WTC11 (cell line): ENCODE measurements around the gene TTLL13. TPM values are rescaled to one million over a fixed set of nuclear protein-coding genes. Genes with fewer than 3 reads are reported as not detected.

ENCODE experiments used
- ATAC-seq: fragments of 200-7000 bp; cut with Tn5 transposase; 2 replicates; pipeline ENCODE4 v1.10.0; 2021; ENCODE audit warnings: mild to moderate bottlenecking, moderate library complexity
- CTCF ChIA-PET: fragments of 300-600 bp; sonication (Branson Sonifier 250); formaldehyde crosslinking; loops from one replicate; lab custom pipeline; 2021; ENCODE audit warnings: antibody characterized with exemption; lab: Charles Lee
- POLR2A ChIA-PET: fragments of 350-600 bp; sonication (Branson Sonifier 250); formaldehyde crosslinking; loops from one replicate; lab custom pipeline; 2021; ENCODE audit warnings: antibody characterized with exemption; lab: Charles Lee
- DNase-seq: peaks from one replicate; pipeline ENCODE4 v3.0.0; 2021; ENCODE audit warnings: low spot score
- H3K27ac Mint-ChIP-seq: 2 replicates; pipeline ENCODE4 v1.8.0; 2021; ENCODE audit warnings: mixed read lengths
- H3K27me3 Mint-ChIP-seq: 2 replicates; pipeline ENCODE4 v1.8.0; 2021; ENCODE audit warnings: low read depth, mild to moderate bottlenecking, moderate library complexity, mixed read lengths
- H3K36me3 Mint-ChIP-seq: 2 replicates; pipeline ENCODE4 v1.8.0; 2021; ENCODE audit warnings: mixed read lengths
- H3K4me1 Mint-ChIP-seq: 2 replicates; pipeline ENCODE4 v1.8.0; 2022; ENCODE audit warnings: mixed read lengths
- H3K4me3 Mint-ChIP-seq: 2 replicates; pipeline ENCODE4 v1.8.0; 2021; ENCODE audit warnings: mild to moderate bottlenecking, moderate library complexity, mixed read lengths
- H3K9me3 Mint-ChIP-seq: 2 replicates; pipeline ENCODE4 v1.8.0; 2021; ENCODE audit warnings: mixed read lengths
- AFF4 ChIP-seq: sonication (generic); formaldehyde crosslinking; IDR thresholded peaks from 2 replicates; pipeline ENCODE4 v1.8.1; 2023; ENCODE audit warnings: mild to moderate bottlenecking, missing genetic modification reagents, borderline replicate concordance
- ATF3 ChIP-seq: sonication (generic); formaldehyde crosslinking; conservative IDR thresholded peaks from 2 replicates; pipeline ENCODE4 v1.8.1; 2022; ENCODE audit warnings: mild to moderate bottlenecking, missing genetic modification reagents
- CBFB ChIP-seq: sonication (generic); formaldehyde crosslinking; IDR thresholded peaks from 2 replicates; pipeline ENCODE4 v1.8.1; 2022; ENCODE audit warnings: mild to moderate bottlenecking, low read depth, missing genetic modification reagents
- CDX4 ChIP-seq: fragments of 250-450 bp; sonication (Bioruptor Pico); IDR thresholded peaks from 2 replicates; pipeline ENCODE4 v1.9.0; 2021; ENCODE audit warnings: moderate library complexity, mild to moderate bottlenecking, inconsistent platforms, borderline replicate concordance
- CREM ChIP-seq: sonication (generic); formaldehyde crosslinking; IDR thresholded peaks from 2 replicates; pipeline ENCODE4 v1.8.1; 2022; ENCODE audit warnings: mild to moderate bottlenecking, missing genetic modification reagents, moderate library complexity
- E2F5 ChIP-seq: sonication (generic); formaldehyde crosslinking; IDR thresholded peaks from 2 replicates; pipeline ENCODE4 v1.8.1; 2022; ENCODE audit warnings: mild to moderate bottlenecking, moderate library complexity, missing genetic modification reagents
- ELF4 ChIP-seq: sonication (generic); formaldehyde crosslinking; IDR thresholded peaks from 2 replicates; pipeline ENCODE4 v1.8.1; 2022; ENCODE audit warnings: low read depth, mild to moderate bottlenecking, moderate library complexity, missing genetic modification reagents
- FOXJ3 ChIP-seq: sonication (generic); formaldehyde crosslinking; IDR thresholded peaks from 2 replicates; pipeline ENCODE4 v1.9.0; 2021; ENCODE audit warnings: missing genetic modification reagents, mild to moderate bottlenecking, borderline replicate concordance
- FOXP1 ChIP-seq: sonication (generic); formaldehyde crosslinking; IDR thresholded peaks from 2 replicates; pipeline ENCODE4 v1.8.0; 2022; ENCODE audit warnings: missing genetic modification reagents, mild to moderate bottlenecking, moderate library complexity, borderline replicate concordance
- HMGA2 ChIP-seq: fragments of 250-450 bp; sonication (Bioruptor Pico); IDR thresholded peaks from 2 replicates; pipeline ENCODE4 v1.4.0; 2021; ENCODE audit warnings: mild to moderate bottlenecking, moderate library complexity
- PRDM15 ChIP-seq: sonication (generic); formaldehyde crosslinking; IDR thresholded peaks from 2 replicates; pipeline ENCODE4 v1.8.0; 2022; ENCODE audit warnings: missing genetic modification reagents
- PREB ChIP-seq: sonication (generic); formaldehyde crosslinking; IDR thresholded peaks from 2 replicates; pipeline ENCODE4 v1.8.1; 2022; ENCODE audit warnings: mild to moderate bottlenecking, missing genetic modification reagents, moderate library complexity, borderline replicate concordance
- RORB ChIP-seq: fragments of 250-450 bp; sonication (Bioruptor Pico); IDR thresholded peaks from 2 replicates; pipeline ENCODE4 v1.9.0; 2021; ENCODE audit warnings: mild to moderate bottlenecking
- SMAD4 ChIP-seq: sonication (generic); formaldehyde crosslinking; IDR thresholded peaks from 2 replicates; pipeline ENCODE4 v1.8.0; 2022; ENCODE audit warnings: mild to moderate bottlenecking, missing genetic modification reagents
- TEAD4 ChIP-seq: sonication (generic); formaldehyde crosslinking; IDR thresholded peaks from 2 replicates; pipeline ENCODE4 v1.8.0; 2022; ENCODE audit warnings: mild to moderate bottlenecking, missing genetic modification reagents
- ZNF138 ChIP-seq: sonication (generic); formaldehyde crosslinking; conservative IDR thresholded peaks from 2 replicates; pipeline ENCODE4 v1.8.1; 2022; ENCODE audit warnings: mild to moderate bottlenecking, moderate library complexity, missing genetic modification reagents
- ZNF425 ChIP-seq: fragments of 250-450 bp; sonication (Bioruptor Pico); conservative IDR thresholded peaks from 2 replicates; pipeline ENCODE4 v1.9.0; 2021; ENCODE audit warnings: mild to moderate bottlenecking
- ZNF671 ChIP-seq: fragments of 250-450 bp; sonication (Bioruptor Pico); IDR thresholded peaks from 2 replicates; pipeline ENCODE4 v1.8.0; 2021; ENCODE audit warnings: mild to moderate bottlenecking
- total RNA-seq: library from RNA; stranded (reverse); gene quantifications from 3 replicates; pipeline ENCODE4 v1.2.3, GENCODE V29; 2021

Gene TTLL13
- total RNA-seq, 1 experiment from 2014 or later, result 0.48 TPM

GRCh38 chr15:90205886-90206285, 43.5 kb upstream of the TTLL13 start (continued):
- TF ChIP-seq E2F5 (CRISPR knock-in tag), result no peak
- no peak for TF ChIP-seq FOXP1 (CRISPR knock-in tag)
- no peak for TF ChIP-seq CREM
- no peak for TF ChIP-seq ELF4 (CRISPR knock-in tag)
- no peak for TF ChIP-seq ATF3 (CRISPR knock-in tag)
- TF ChIP-seq ZNF671 (CRISPR knock-in tag), result no peak
- no peak for TF ChIP-seq AFF4 (CRISPR knock-in tag)
- TF ChIP-seq HMGA2 (CRISPR knock-in tag), result no peak
- no peak for TF ChIP-seq PREB
- no peak for TF ChIP-seq FOXJ3
- no peak for TF ChIP-seq CDX4 (CRISPR knock-in tag)
- no peak for TF ChIP-seq PRDM15 (CRISPR knock-in tag)
- TF ChIP-seq TEAD4 (CRISPR knock-in tag), result no peak

- no peak for ATAC-seq
- POLR2A ChIA-PET, result no interaction called here
- no peak overlapping the region for H3K27ac Mint-ChIP-seq
- CTCF ChIA-PET, result interaction anchor here (1.0 kb wide), 1 partner anchor 64 kb away, joined by 3 read pairs; no protein-coding TSS in a partner anchor
- H3K36me3 Mint-ChIP-seq, result peaks cover 12% of the 10 kb centered on the region; the same call in 1 of the 2 replicates
- no peak for DNase-seq
- TF ChIP-seq HMGA2 (CRISPR knock-in tag), result no peak
- no peak for TF ChIP-seq RORB (CRISPR knock-in tag)
- TF ChIP-seq SMAD4, result no peak
- no peak for TF ChIP-seq ZNF138 (CRISPR knock-in tag)
- no peak for TF ChIP-seq ZNF425 (CRISPR knock-in tag)
- no peak for TF ChIP-seq ZNF671 (CRISPR knock-in tag)
- TF ChIP-seq ELF4 (CRISPR knock-in tag), result no peak
- no peak for TF ChIP-seq CBFB (CRISPR knock-in tag)
- H3K9me3 Mint-ChIP-seq, result no peaks in the 10 kb centered on the region
- H3K4me1 Mint-ChIP-seq, result peaks cover 12% of the 10 kb centered on the region
- H3K27me3 Mint-ChIP-seq, result no peaks in the 10 kb centered on the region
- no peak overlapping the region for H3K4me3 Mint-ChIP-seq
Observed at GRCh38 chr15:90207252-90207651, 42.1 kb upstream of the TTLL13 start.
